Heart right ventricle (tissue), 16 donors: ENCODE data around the gene PRPF39. TPM values are rescaled to one million over a fixed set of nuclear protein-coding genes. Genes with fewer than 3 reads are reported as not detected.

Experiments
- ATAC-seq, 8 donors: fragments of 200-7000 bp; cut with Tn5 transposase; one replicate each; pipeline ENCODE4 v1.9.1; 2020; ENCODE audit warnings: mild to moderate bottlenecking in 8 of 8, moderate library complexity in 8 of 8, moderate number of reproducible peaks in 1 of 8
- DNase-seq, 2 donors: peaks; one replicate each; pipeline ENCODE4 v3.0.0-alpha.2; 2020
- H3K27ac ChIP-seq, 10 donors: fragments of 200-600 bp; sonication (generic) in 2 of 10; one replicate each; pipeline versions ENCODE4 v1.5.0 to v1.8.0; 2020 to 2022; ENCODE audit warnings: mild to moderate bottlenecking in 3 of 10
- H3K27me3 ChIP-seq, 7 donors: fragments of 200-600 bp; one replicate each; pipeline ENCODE4 v1.8.0; 2021 to 2022; ENCODE audit warnings: mild to moderate bottlenecking in 2 of 7
- H3K36me3 ChIP-seq, 9 donors: fragments of 200-600 bp; sonication (generic) in 1 of 9; one replicate each; pipeline versions ENCODE4 v1.5.0 to v1.8.0; 2020 to 2022; ENCODE audit warnings: mild to moderate bottlenecking in 2 of 9
- H3K4me1 ChIP-seq, 9 donors: fragments of 200-600 bp; sonication (generic) in 1 of 9; one replicate each; pipeline versions ENCODE4 v1.5.0 to v1.8.0; 2020 to 2022; ENCODE audit warnings: mild to moderate bottlenecking in 4 of 9
- H3K4me3 ChIP-seq, 10 donors: fragments of 200-600 bp; sonication (generic) in 2 of 10; one replicate each; pipeline versions ENCODE4 v1.5.0 to v1.8.0; 2020 to 2022; ENCODE audit warnings: mild to moderate bottlenecking in 7 of 10, moderate library complexity in 2 of 10
- H3K9me3 ChIP-seq, 11 donors: fragments of 200-600 bp in 10 of 11; sonication (generic) in 2 of 11; one replicate each; pipeline versions ENCODE4 v1.5.0 to v1.8.0; 2013 to 2022; ENCODE audit warnings: mild to moderate bottlenecking in 2 of 11, control low read depth in 1 of 11, moderate library complexity in 1 of 11
- WGBS, 2 donors: extraction: QIAGEN DNeasy Blood & Tissue Kit; methylation state at CpG; one replicate each; pipeline ENCODE4 v1.1.7; 2013; ENCODE audit warnings: inconsistent platforms in 1 of 2; 5-methylcytosine and 5-hydroxymethylcytosine counted together
- intact Hi-C, 10 donors: fragments of 100-400 bp; cut with DNase I; formaldehyde crosslinking; loops; one replicate each; pipeline versions ENCODE4 v1.11.1 to v1.14.2; 2022
- polyA plus RNA-seq, 2 donors: library from polyadenylated mRNA; stranded (reverse); fragments of 200-250 nt; gene quantifications; one replicate each; pipeline ENCODE4 v1.2.3, GENCODE V29; 2013
- total RNA-seq, 10 donors: library from RNA; stranded (reverse); fragmentation: NEBNext Ultra II Directional in 3 of 10; extraction: Animal tissue kit (Norgen Biotek cat#: 25700) in 3 of 10; gene quantifications; one replicate each; pipeline versions ENCODE4 v1.2.1 to v1.2.4, GENCODE V29; 2021 to 2023
- TF ChIP-seq, protein P1 (sequence below), 9 donors: fragments of 200-600 bp; sonication (generic) in 2 of 9; IDR thresholded peaks; one replicate each; pipeline versions ENCODE4 v1.5.0 to v1.8.0; 2021 to 2022; ENCODE audit warnings: antibody characterized with exemption in 9 of 9, mild to moderate bottlenecking in 5 of 9, moderate library complexity in 1 of 9
- donor health status: Arrhythmogenic right ventricular cardiomyopathy.
- donor health status: ischemic (EF 13 %, LVEDD 7.1; RV severe dilation, severe dysfunction).
- donor health status: healthy with polysubstance abuse.
- donor health status: DM: no; HTN: yes; CAD: no.
- donor health status: DM: no; HTN: no; CAD: no.
- donor health status: ischemic (EF 25% LVEDD 6.9; RV normal size, moderate dysfunction).
- donor health status: ischemic (EF 25% LVEDD 5.7; RV mildly dilated, moderate dysfunction).
- donor health status: healthy.
- donor health status: DM: yes; HTN: yes; CAD: no.
- donor health status: Ischemic cardiomyopathy.
- donor health status: ischemic (EF 35%, LVEDD 5.7; RV mildly dilated, moderate dysfunction).
- donor health status: nonischemic (EF 11% LVEDD 7.7; RV severe dilation, severe dysfunction).
- donor health status: DM: yes; HTN: yes; CAD: no.
- donor health status: PGD.
- donor health status: ischemic (EF 29% LVEDD 5.4; RV normal size, mild dysfunction).
- donor health status: nonischemic (EF 23%, LVEDD 6.1; RV moderate dilation, normal function).

The PRPF39 gene
- total and polyA plus RNA-seq, 12 donors: 8.2 to 39.5 (median 13.4) TPM

DNA sequence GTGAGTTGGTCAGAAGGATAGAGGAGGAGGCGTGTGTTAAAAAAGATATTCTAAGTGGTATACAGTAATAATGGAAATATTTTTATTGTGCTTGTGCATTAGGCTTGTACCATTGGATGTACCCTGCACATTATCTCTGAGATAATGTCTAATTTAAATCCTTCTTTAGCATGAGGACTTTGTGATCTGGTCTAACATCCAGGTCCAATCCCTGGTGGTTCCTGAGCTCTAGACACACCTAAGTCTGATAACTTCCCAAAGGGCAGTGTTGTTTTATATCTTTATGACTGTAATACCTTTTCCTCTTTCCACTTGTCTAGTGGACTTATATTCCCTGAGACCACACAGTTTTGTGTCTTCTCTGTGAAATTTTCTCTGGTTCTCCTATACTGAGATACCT, 20.6 kb downstream of the PRPF39 start:
- TF ChIP-seq, protein P1, sequence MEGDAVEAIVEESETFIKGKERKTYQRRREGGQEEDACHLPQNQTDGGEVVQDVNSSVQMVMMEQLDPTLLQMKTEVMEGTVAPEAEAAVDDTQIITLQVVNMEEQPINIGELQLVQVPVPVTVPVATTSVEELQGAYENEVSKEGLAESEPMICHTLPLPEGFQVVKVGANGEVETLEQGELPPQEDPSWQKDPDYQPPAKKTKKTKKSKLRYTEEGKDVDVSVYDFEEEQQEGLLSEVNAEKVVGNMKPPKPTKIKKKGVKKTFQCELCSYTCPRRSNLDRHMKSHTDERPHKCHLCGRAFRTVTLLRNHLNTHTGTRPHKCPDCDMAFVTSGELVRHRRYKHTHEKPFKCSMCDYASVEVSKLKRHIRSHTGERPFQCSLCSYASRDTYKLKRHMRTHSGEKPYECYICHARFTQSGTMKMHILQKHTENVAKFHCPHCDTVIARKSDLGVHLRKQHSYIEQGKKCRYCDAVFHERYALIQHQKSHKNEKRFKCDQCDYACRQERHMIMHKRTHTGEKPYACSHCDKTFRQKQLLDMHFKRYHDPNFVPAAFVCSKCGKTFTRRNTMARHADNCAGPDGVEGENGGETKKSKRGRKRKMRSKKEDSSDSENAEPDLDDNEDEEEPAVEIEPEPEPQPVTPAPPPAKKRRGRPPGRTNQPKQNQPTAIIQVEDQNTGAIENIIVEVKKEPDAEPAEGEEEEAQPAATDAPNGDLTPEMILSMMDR (IDR thresholded peaks at IDR 0.05): no peak
- Histone ChIP-seq H3K36me3 (peaks cover 0 to 100% (median 62%) of the 10 kb centered on the region in 9 donors), H3K27me3 (no peaks in the 10 kb centered on the region), H3K27ac (no peak overlapping the region), H3K9me3 (no peaks in the 10 kb centered on the region), H3K4me1 (no peaks in the 10 kb centered on the region), H3K4me3 (no peak overlapping the region)
- ATAC-seq: no peak
- intact Hi-C loops: no loop called here
- 53 to 94% methylated on average over 1 of the region's 1 CpG for WGBS, 2 donors
- DNase-seq: no peak

GRCh38 chr14:45112896-45113781, 29.2 kb downstream of the PRPF39 start:
- TF ChIP-seq, protein P1 (IDR thresholded peaks at IDR 0.05): no peak
- H3K9me3 ChIP-seq: no peaks in the 10 kb centered on the region
- no peaks in the 10 kb centered on the region for H3K27me3 ChIP-seq
- peaks cover 0 to 100% (median 82%) of the 10 kb centered on the region in 9 donors for H3K36me3 ChIP-seq
- ATAC-seq (no peak), DNase-seq (no peak)
- WGBS, 2 donors: 91 to 92% methylated on average over 6 of the region's 6 CpGs
- intact Hi-C loops: no loop called here
- no peaks in the 10 kb centered on the region for H3K4me1 ChIP-seq
- H3K4me3 ChIP-seq: no peak overlapping the region
- no peak overlapping the region for H3K27ac ChIP-seq

- no peaks in the 10 kb centered on the region for H3K27me3 ChIP-seq
- peaks cover 0 to 100% (median 82%) of the 10 kb centered on the region in 9 donors for H3K36me3 ChIP-seq
- WGBS, 2 donors: 82 to 87% methylated on average over 3 of the region's 3 CpGs
- no peaks in the 10 kb centered on the region for H3K9me3 ChIP-seq
- no peaks in the 10 kb centered on the region for H3K4me1 ChIP-seq
- DNase-seq (no peak), ATAC-seq (no peak)
- TF ChIP-seq, protein P1 (IDR thresholded peaks at IDR 0.05): no peak
- H3K4me3 ChIP-seq: no peak overlapping the region
- no peak overlapping the region for H3K27ac ChIP-seq
- intact Hi-C loops: no loop called here
Measured at GRCh38 chr14:45114327-45114726, 30.4 kb downstream of the PRPF39 start.

GRCh38 chr14:45118594-45118993, 34.7 kb downstream of the PRPF39 start:
- TF ChIP-seq, protein P1 (IDR thresholded peaks at IDR 0.05): no peak
- ATAC-seq (no peak), DNase-seq (no peak)
- H3K4me1 ChIP-seq: no peaks in the 10 kb centered on the region
- H3K27me3 ChIP-seq: no peaks in the 10 kb centered on the region
- H3K9me3 ChIP-seq: no peaks in the 10 kb centered on the region
- intact Hi-C loops: no loop called here
- 91 to 92% methylated on average over 6 of the region's 6 CpGs for WGBS, 2 donors
- H3K36me3 ChIP-seq: peaks cover 0 to 100% (median 71%) of the 10 kb centered on the region in 9 donors
- H3K4me3 ChIP-seq: no peak overlapping the region
- no peak overlapping the region for H3K27ac ChIP-seq
